ACC112 (cell line): ENCODE measurements around the gene IFT74.
"Not testable (repeated sequence)": the region's sequence is repeated elsewhere in the genome, so short reads cannot be mapped to it uniquely, and the experiment has no call there.

Experiments
- H2AFZ ChIP-seq: fragments of 200-600 bp; sonication (generic); one replicate; pipeline ENCODE4 v1.6.0; 2017; ENCODE audit warnings: antibody characterized with exemption, low read length; ENCODE audit not compliant: unreplicated experiment
- H3K27ac ChIP-seq: fragments of 200-600 bp; sonication (generic); 2 replicates; pipeline ENCODE4 v1.5.1; 2014; ENCODE audit warnings: low read depth, mild to moderate bottlenecking, antibody characterized with exemption, low read length, moderate library complexity
- H3K27me3 ChIP-seq: fragments of 200-600 bp; sonication (generic); 2 replicates; pipeline ENCODE4 v1.6.1; 2014; ENCODE audit warnings: mild to moderate bottlenecking, antibody characterized with exemption, low read length, moderate library complexity, mixed read lengths; ENCODE audit not compliant: insufficient read depth
- H3K36me3 ChIP-seq: fragments of 200-600 bp; sonication (generic); 2 replicates; pipeline ENCODE4 v1.6.1; 2016; ENCODE audit warnings: mild to moderate bottlenecking, antibody characterized with exemption, low read length, moderate library complexity, mixed read lengths; ENCODE audit not compliant: insufficient read depth
- H3K4me1 ChIP-seq: fragments of 200-600 bp; sonication (generic); one replicate; pipeline ENCODE4 v1.6.1; 2016; ENCODE audit warnings: low read length, mixed read lengths; ENCODE audit not compliant: insufficient read depth, unreplicated experiment, control insufficient read depth
- H3K4me3 ChIP-seq: fragments of 200-600 bp; sonication (generic); 2 replicates; pipeline ENCODE4 v1.5.1; 2014; ENCODE audit warnings: mild to moderate bottlenecking, low read depth, low read length
- H3K79me2 ChIP-seq: fragments of 200-600 bp; sonication (generic); one replicate; pipeline ENCODE4 v1.6.0; 2016; ENCODE audit warnings: low read length; ENCODE audit not compliant: control insufficient read depth, unreplicated experiment, insufficient read depth

Gene IFT74

DNA sequence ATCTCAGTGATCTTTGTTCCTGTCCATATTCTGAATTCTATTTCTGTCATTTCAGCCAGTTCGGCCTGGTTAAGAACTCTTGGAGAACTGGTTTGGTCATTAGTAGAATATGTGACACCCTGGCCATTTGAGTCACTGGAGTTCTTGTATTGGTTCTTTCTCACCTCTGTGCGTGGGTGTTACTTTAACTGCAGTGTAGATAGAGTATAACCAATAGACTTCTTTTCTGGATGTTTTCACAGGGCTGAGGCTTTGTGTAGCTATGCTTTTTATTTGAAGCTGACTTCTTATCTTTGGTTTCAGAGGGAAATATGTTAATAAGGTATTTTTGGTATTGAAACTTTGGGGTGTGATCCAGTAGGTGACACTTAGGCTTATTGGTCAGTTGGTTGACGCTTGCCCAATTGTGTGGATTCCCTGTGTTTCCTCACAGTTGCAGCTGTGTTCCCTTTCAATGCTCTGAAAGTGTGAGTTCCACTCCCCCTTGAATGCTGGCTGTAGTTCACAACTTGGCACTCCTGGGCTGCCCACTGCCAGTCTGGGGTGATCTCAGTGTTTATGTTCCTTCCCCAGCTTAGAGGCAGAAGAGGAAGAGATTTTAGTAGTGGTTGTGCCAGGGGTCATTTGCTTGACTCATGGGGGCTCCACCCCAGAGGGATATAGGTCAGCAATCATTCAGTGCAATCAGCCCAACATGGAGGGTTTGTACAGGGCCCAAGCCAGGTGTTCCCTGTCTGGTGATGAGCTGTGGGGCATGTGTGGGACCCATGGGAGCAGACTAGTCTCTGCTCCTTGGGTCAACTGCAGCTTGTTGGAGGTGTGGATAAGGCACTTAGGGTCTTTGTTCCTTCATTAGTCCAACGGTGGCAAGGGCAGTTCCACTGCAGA is 117.9 kb downstream of the IFT74 start:
- no peaks in the 10 kb centered on the region for H3K27me3 ChIP-seq
- no peak overlapping the region for H3K4me3 ChIP-seq

GRCh38 chr9:27078685-27079084 is 122.5 kb downstream of the IFT74 start:
- H2AFZ ChIP-seq = no peak overlapping the region
- no peaks in the 10 kb centered on the region for H3K36me3 ChIP-seq
- no peaks in the 10 kb centered on the region for H3K79me2 ChIP-seq
- no peaks in the 10 kb centered on the region for H3K27me3 ChIP-seq
- no peak overlapping the region for H3K27ac ChIP-seq
- no peaks in the 10 kb centered on the region for H3K4me1 ChIP-seq
- no peak overlapping the region for H3K4me3 ChIP-seq

More for the DNA sequence above, 117.9 kb downstream of the IFT74 start:
- no peak overlapping the region for H2AFZ ChIP-seq
- no peaks in the 10 kb centered on the region for H3K79me2 ChIP-seq
- no peaks in the 10 kb centered on the region for H3K4me1 ChIP-seq
- no peak overlapping the region for H3K27ac ChIP-seq
- no peaks in the 10 kb centered on the region for H3K36me3 ChIP-seq

DNA sequence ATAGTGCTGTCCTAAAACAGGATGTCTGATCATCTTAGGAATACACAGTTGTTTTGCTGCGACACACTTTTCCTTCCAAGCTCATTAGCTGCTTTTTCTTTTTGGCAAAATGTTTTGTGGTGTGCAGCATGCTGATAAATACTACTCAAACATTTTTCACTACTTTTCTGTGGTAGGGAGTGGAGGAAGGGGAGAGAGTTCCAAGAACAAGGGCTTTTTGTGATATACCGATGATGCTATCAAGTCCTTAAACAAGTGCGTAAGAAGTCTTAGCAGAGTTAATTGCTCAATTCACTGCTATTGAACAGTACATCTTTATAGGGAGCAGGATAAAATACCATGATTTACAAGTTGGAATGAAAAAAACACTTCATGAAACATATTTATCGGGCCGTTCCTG is 129.2 kb downstream of the IFT74 start:
- H2AFZ ChIP-seq = no peak overlapping the region
- H3K4me3 ChIP-seq = no peak overlapping the region
- H3K27me3 ChIP-seq = no peaks in the 10 kb centered on the region
- H3K27ac ChIP-seq = no peak overlapping the region
- peaks cover 38% of the 10 kb centered on the region for H3K4me1 ChIP-seq
- no peaks in the 10 kb centered on the region for H3K36me3 ChIP-seq
- H3K79me2 ChIP-seq = no peaks in the 10 kb centered on the region

- H3K27ac ChIP-seq = peak overlapping the region; percentile 72
- no peak overlapping the region for H2AFZ ChIP-seq
- H3K79me2 ChIP-seq = no peaks in the 10 kb centered on the region
- no peaks in the 10 kb centered on the region for H3K27me3 ChIP-seq
- H3K4me1 ChIP-seq = peaks cover 43% of the 10 kb centered on the region
- H3K36me3 ChIP-seq = no peaks in the 10 kb centered on the region
- peak overlapping the region; percentile 23; the same call in 1 of the 2 replicates for H3K4me3 ChIP-seq
These were observed 130.8 kb downstream of the IFT74 start for GRCh38 chr9:27086818-27087680.

DNA sequence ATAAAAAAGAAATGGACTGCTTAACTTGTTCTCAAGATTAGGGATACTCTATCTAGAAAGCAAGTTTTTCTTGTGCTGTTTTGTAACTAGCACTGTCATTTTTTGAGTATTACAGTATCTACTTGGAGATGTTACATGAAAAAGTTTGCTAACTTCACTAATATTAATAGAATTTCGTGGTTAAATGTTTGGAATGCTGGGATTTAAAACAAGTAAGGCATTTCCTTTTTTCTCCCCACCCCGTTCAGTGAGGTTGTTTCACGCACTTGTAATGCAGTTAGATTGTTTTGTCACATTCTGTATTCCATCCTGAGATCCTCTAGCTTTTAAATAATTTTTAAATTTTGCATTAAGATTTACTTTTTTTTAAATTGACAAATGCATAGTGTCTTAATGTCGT is 132.8 kb downstream of the IFT74 start:
- Histone ChIP-seq H2AFZ (peak overlapping the region; percentile 31), H3K36me3 (no peaks in the 10 kb centered on the region), H3K27ac (peak overlapping the region; percentile 64), H3K27me3 (no peaks in the 10 kb centered on the region), H3K79me2 (no peaks in the 10 kb centered on the region), H3K4me3 (no peak overlapping the region), H3K4me1 (peaks cover 46% of the 10 kb centered on the region)

GRCh38 chr9:27089706-27090105 is 133.5 kb downstream of the IFT74 start:
- H3K27ac ChIP-seq = peak overlapping the region; percentile 64; the same call in 1 of the 2 replicates
- no peaks in the 10 kb centered on the region for H3K27me3 ChIP-seq
- no peaks in the 10 kb centered on the region for H3K79me2 ChIP-seq
- H3K36me3 ChIP-seq = no peaks in the 10 kb centered on the region
- H3K4me1 ChIP-seq = peaks cover 53% of the 10 kb centered on the region
- no peak overlapping the region for H3K4me3 ChIP-seq
- no peak overlapping the region for H2AFZ ChIP-seq

GRCh38 chr9:27090231-27090630 is 134.0 kb downstream of the IFT74 start:
- Histone ChIP-seq H3K27me3 (no peaks in the 10 kb centered on the region), H3K4me1 (peaks cover 59% of the 10 kb centered on the region), H3K79me2 (no peaks in the 10 kb centered on the region), H2AFZ (no peak overlapping the region), H3K36me3 (no peaks in the 10 kb centered on the region), H3K4me3 (no peak overlapping the region; the same call in 1 of the 2 replicates), H3K27ac (0 out of 2 replicates have a peak overlapping the region, but pooled peaks have one; percentile 11)

- no peaks in the 10 kb centered on the region for H3K27me3 ChIP-seq
- no peaks in the 10 kb centered on the region for H3K79me2 ChIP-seq
- H3K27ac ChIP-seq = no peak overlapping the region
- peak overlapping the region; percentile 17 for H2AFZ ChIP-seq
- no peaks in the 10 kb centered on the region for H3K36me3 ChIP-seq
- H3K4me3 ChIP-seq = no peak overlapping the region; the same call in 1 of the 2 replicates
- H3K4me1 ChIP-seq = peaks cover 63% of the 10 kb centered on the region
These were observed 134.5 kb downstream of the IFT74 start for GRCh38 chr9:27090711-27091110.

DNA sequence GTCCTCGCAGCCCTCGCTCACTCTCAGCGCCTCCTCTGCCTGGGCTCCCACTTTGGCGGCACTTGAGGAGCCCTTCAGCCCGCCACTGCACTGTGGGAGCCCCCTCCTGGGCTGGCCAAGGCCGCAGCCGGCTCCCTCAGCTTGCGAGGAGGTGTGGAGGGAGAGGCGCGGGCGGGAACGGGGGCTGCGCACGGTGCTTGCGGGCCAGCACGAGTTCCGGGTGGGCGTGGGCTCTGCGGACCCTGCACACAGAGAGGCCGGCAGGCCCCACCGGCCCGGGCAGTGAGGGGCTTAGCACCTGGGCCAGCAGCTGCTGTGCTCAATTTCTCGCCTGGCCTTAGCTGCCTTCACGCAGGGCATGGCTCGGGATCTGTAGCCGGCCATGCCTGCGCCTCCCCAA is 136.3 kb downstream of the IFT74 start:
- H3K36me3 ChIP-seq, H3K27ac ChIP-seq, H3K79me2 ChIP-seq, H2AFZ ChIP-seq, H3K4me3 ChIP-seq, H3K27me3 ChIP-seq: not testable (repeated sequence)
- H3K4me1 ChIP-seq = peaks cover 57% of the 10 kb centered on the region

GRCh38 chr9:27093384-27094067 is 137.3 kb downstream of the IFT74 start:
- H3K4me1 ChIP-seq = peaks cover 50% of the 10 kb centered on the region
- H2AFZ ChIP-seq = not testable (repeated sequence)

More at GRCh38 chr9:27093384-27094067, 137.3 kb downstream of the IFT74 start:
- H3K27me3 ChIP-seq, H3K4me3 ChIP-seq, H3K79me2 ChIP-seq, H3K36me3 ChIP-seq: not testable (repeated sequence)
- H3K27ac ChIP-seq = peak overlapping the region; percentile 67
